GM12878 (cell line): ENCODE results near the gene MAP3K4. TPM values are rescaled to one million over a fixed set of nuclear protein-coding genes. Genes with fewer than 3 reads are reported as not detected.

ENCODE experiments used
- ATAC-seq: fragments of 200-7000 bp; cut with Tn5 transposase; 3 replicates; pipeline ENCODE4 v1.9.1; 2020; ENCODE audit warnings: mild to moderate bottlenecking, moderate library complexity
- BruUV-seq: library from RNA; stranded (reverse); fragments of 400-500 nt; replicated peaks from 2 replicates; lab custom pipeline; 2021; lab: Mats Ljungman, UMichigan
- CTCF ChIA-PET: fragments of 300-600 bp; sonication (Branson Sonifier 250); formaldehyde crosslinking; extraction: SDS; loops from one replicate; lab custom pipeline; 2021; ENCODE audit warnings: inconsistent platforms; lab: Yijun Ruan, JAX
- POLR2A ChIA-PET: fragments of 350-600 bp; formaldehyde crosslinking; extraction: SDS; loops from one replicate; lab custom pipeline; 2021; ENCODE audit warnings: inconsistent platforms; lab: Charles Lee
- RAD21 ChIA-PET: fragments of 300-600 bp; sonication (Branson Sonifier 250); formaldehyde crosslinking; loops from one replicate; lab custom pipeline; 2023; ENCODE audit warnings: antibody characterized with exemption; ENCODE audit not compliant: unreplicated experiment; lab: Charles Lee
- SMC1A ChIA-PET: fragments of 300-600 bp; sonication (Branson Sonifier 250); formaldehyde crosslinking; loops from one replicate; lab custom pipeline; 2023; ENCODE audit not compliant: unreplicated experiment, uncharacterized antibody; lab: Charles Lee
- DNase-seq: peaks from one replicate; pipeline ENCODE4 v3.0.0-alpha.2; 2011; ENCODE audit warnings: low read depth, low spot score
- FAIRE-seq: peaks from 3 replicates; lab custom pipeline; 2011; peaks lifted over from hg19 to GRCh38; lab: Jason Lieb, UNC
- H2AFZ ChIP-seq: 2 replicates; pipeline ENCODE4 v1.6.0; 2011; ENCODE audit warnings: low read depth, low read length, control low read depth; ENCODE audit not compliant: control insufficient read depth
- H3K27ac ChIP-seq: 2 replicates; pipeline ENCODE4 v1.5.1; 2011; ENCODE audit warnings: control low read depth; ENCODE audit not compliant: control insufficient read depth, insufficient read depth
- H3K27me3 ChIP-seq, 2 experiments: replicated peaks in 1 of 2; 2 replicates each; pipeline versions ENCODE4 v1.6.0 to v1.6.1; 2011; ENCODE audit warnings: low read length in 1 of 2; ENCODE audit not compliant: control insufficient read depth in 2 of 2, insufficient read depth in 2 of 2
- H3K36me3 ChIP-seq, 2 experiments: 2 replicates each; pipeline ENCODE4 v1.5.1; 2011; ENCODE audit warnings: low read length in 1 of 2; ENCODE audit not compliant: control insufficient read depth in 2 of 2, insufficient read depth in 2 of 2
- H3K4me1 ChIP-seq: 2 replicates; pipeline ENCODE4 v1.6.1; 2011; ENCODE audit warnings: mild to moderate bottlenecking, low read length, moderate library complexity, mixed read lengths; ENCODE audit not compliant: control insufficient read depth, insufficient read depth
- H3K4me2 ChIP-seq: 2 replicates; pipeline ENCODE4 v1.6.0; 2011; ENCODE audit warnings: control low read depth; ENCODE audit not compliant: control insufficient read depth, insufficient read depth
- H3K4me3 ChIP-seq: fragments of 200-600 bp; sonication (generic); 2 replicates; pipeline ENCODE4 v1.5.1; 2016
- H3K79me2 ChIP-seq: 2 replicates; pipeline ENCODE4 v1.6.0; 2011; ENCODE audit warnings: low read length; ENCODE audit not compliant: control insufficient read depth, insufficient read depth
- H3K9ac ChIP-seq: 2 replicates; pipeline ENCODE4 v1.8.0; 2011; ENCODE audit warnings: low read length, control low read depth, mixed read lengths; ENCODE audit not compliant: control insufficient read depth, insufficient read depth
- H3K9me3 ChIP-seq: replicated peaks from 3 replicates; pipeline ENCODE4 v1.5.1; 2011; ENCODE audit warnings: mild to moderate bottlenecking, low read length; ENCODE audit not compliant: control insufficient read depth, insufficient read depth
- H4K20me1 ChIP-seq: 2 replicates; pipeline ENCODE4 v1.6.0; 2011; ENCODE audit not compliant: control insufficient read depth, insufficient read depth
- GABPA ChIP-seq: IDR thresholded peaks from 2 replicates; pipeline ENCODE4 v1.6.1; 2014; ENCODE audit warnings: antibody characterized with exemption, low read depth, mild to moderate bottlenecking, inconsistent platforms
- GATAD2B ChIP-seq: fragments of 450-650 bp; conservative IDR thresholded peaks from 2 replicates; pipeline ENCODE4 v1.6.1; 2017; ENCODE audit warnings: low read depth, mild to moderate bottlenecking, moderate library complexity
- SUZ12 ChIP-seq: fragments of 200-600 bp; sonication (generic); IDR thresholded peaks from one replicate; pipeline ENCODE4 v1.6.1; 2018; ENCODE audit warnings: antibody characterized with exemption, mild to moderate bottlenecking; ENCODE audit not compliant: unreplicated experiment
- WGBS: methylation state at CpG from one replicate; pipeline ENCODE4 v1.1.6; 2016; ENCODE audit warnings: low lambda C conversion rate; ENCODE audit not compliant: insufficient replicate concordance, insufficient coverage; ENCODE audit errors: missing lambda C conversion rate; 5-methylcytosine and 5-hydroxymethylcytosine counted together
- in situ Hi-C: fragments of 300-500 bp; cut with MboI; formaldehyde crosslinking; loops from 9 replicates; pipeline ENCODE4 v1.14.3; 2018; ENCODE audit warnings: mixed read lengths
- intact Hi-C: fragments of 100-400 bp; cut with micrococcal nuclease; formaldehyde crosslinking; loops from one replicate; pipeline ENCODE4 v1.14.2; 2022; ENCODE audit not compliant: unreplicated experiment
- polyA plus RNA-seq, 11 experiments: library from polyadenylated mRNA; depleted of rRNA in 4 of 11; unstranded in 6 of 11; stranded (reverse) in 5 of 11; fragments of >200 nt; fragmentation: Nextera tagmentation in 4 of 11; fragmentation: Illumina TruSeq in 1 of 11; extraction: Ambion mirVana in 4 of 11; extraction: Trizol in 1 of 11; gene quantifications; 1 replicate in 1 of 11; 2 replicates in 10 of 11; pipeline versions ENCODE4 v1.2.1 to v1.2.3, GENCODE V29; 2011 to 2016; ENCODE audit warnings: inconsistent platforms in 2 of 11, missing spikeins in 2 of 11, low read depth in 1 of 11
- total RNA-seq, 4 experiments: library from RNA; depleted of rRNA in 3 of 4; stranded (reverse); fragments of >200 nt in 3 of 4; fragmentation: Illumina TruSeq in 1 of 4; extraction: Trizol in 1 of 4; gene quantifications; 2 replicates each; pipeline versions ENCODE4 v1.2.1 to v1.2.3, GENCODE V29; 2013 to 2021
- TF ChIP-seq, protein P1 (sequence below): fragments of 450-650 bp; IDR thresholded peaks from 2 replicates; pipeline ENCODE4 v1.6.1; 2017; ENCODE audit warnings: low read depth, mild to moderate bottlenecking, moderate library complexity
- TF ChIP-seq, protein P2 (sequence below): fragments of 450-650 bp; formaldehyde crosslinking; IDR thresholded peaks from 2 replicates; pipeline ENCODE4 v1.4.0; 2022; ENCODE audit warnings: mild to moderate bottlenecking, moderate library complexity
- TF ChIP-seq, protein P3 (sequence below): fragments of 450-650 bp; IDR thresholded peaks from 2 replicates; pipeline ENCODE4 v1.6.1; 2017; ENCODE audit warnings: mild to moderate bottlenecking
- TF ChIP-seq, protein P4 (sequence below): fragments of 450-650 bp; conservative IDR thresholded peaks from 2 replicates; pipeline ENCODE4 v1.6.1; 2017; ENCODE audit warnings: mild to moderate bottlenecking, moderate library complexity
- TF ChIP-seq, protein P5 (sequence below): fragments of 150-350 bp; IDR thresholded peaks from 2 replicates; pipeline ENCODE4 v1.6.1; 2014; ENCODE audit warnings: mild to moderate bottlenecking, low read depth, low read length

The MAP3K4 gene
- total and polyA plus RNA-seq, 10 of the 15 experiments (the other 5 are each of a cell fraction or from before 2014, with no cell fraction given) = 14.0 to 44.5 (median 23.1) TPM

DNA sequence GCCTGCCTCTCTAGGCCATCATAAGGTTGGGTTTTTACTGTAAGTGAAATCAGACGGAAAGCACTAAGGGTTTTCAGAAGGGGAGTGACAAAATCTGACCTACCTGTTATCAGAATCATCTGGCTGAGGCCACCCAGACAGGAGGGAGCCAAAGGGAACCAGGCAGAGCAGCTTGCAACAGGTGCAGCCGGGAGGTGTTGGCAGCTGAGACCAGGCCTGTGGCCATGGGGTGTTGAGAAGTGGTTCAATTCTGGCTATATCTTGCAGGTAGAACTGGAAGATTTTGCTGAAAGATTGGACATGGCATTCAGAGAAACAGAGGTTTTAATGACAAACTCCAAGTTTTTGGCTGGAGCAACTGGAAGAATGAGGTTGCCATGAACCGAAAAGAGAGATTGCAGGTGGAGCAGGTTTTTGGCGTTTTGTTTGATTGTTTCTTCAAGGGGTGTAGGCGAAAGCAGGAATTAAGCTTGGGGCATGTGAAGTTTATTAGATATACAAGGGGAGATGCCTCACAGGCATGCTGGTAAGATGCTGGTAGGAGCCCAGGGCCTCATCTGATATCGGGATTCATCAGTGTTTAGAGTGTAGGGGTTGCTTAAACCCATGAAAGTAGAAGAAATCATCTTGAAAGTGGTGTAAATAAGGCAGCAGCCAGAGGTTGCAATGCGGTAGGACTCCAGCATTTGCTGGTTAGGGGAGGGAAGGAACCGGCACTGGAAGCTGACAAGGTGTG lies 35.1 kb upstream of the MAP3K4 start (continued):
- TF ChIP-seq, protein P1, sequence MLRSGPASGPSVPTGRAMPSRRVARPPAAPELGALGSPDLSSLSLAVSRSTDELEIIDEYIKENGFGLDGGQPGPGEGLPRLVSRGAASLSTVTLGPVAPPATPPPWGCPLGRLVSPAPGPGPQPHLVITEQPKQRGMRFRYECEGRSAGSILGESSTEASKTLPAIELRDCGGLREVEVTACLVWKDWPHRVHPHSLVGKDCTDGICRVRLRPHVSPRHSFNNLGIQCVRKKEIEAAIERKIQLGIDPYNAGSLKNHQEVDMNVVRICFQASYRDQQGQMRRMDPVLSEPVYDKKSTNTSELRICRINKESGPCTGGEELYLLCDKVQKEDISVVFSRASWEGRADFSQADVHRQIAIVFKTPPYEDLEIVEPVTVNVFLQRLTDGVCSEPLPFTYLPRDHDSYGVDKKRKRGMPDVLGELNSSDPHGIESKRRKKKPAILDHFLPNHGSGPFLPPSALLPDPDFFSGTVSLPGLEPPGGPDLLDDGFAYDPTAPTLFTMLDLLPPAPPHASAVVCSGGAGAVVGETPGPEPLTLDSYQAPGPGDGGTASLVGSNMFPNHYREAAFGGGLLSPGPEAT = no peak

DNA sequence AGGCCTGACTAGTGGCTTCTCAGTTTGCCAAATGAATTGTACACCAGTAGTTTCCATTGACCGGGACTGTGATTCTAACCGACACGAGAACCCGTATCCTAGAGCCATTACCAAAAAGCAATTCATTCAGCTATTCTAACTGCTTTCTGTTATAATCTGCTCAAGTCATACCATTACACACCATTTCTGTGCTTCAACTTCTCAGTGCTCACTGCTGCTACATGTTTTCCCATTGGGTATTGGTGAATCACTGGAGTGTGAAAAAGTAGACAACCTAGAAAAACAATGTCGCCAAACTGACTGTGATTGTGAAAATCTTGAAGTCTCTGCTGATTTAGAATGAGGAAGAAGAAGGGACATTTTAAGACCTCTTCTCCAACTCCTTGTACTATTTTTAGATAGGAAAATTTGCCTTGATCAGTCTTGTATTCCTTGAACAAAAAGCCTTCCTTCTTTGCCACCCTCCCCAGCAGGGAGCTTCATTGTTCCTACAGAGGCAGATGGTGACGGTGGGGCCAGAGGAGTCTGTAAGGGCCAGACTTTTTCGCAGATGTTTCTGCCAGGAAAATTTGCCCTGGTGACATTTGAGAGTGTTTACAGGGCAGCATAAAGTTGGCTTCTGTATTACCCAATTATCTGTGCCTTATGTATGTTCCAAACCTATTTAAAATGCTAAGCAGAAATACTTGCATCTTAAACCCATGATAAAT lies 31.7 kb upstream of the MAP3K4 start:
- POLR2A ChIA-PET = no interaction called here
- no peaks in the 10 kb centered on the region for H3K4me1 ChIP-seq
- H4K20me1 ChIP-seq = no peaks in the 10 kb centered on the region
- no TSS peak for BruUV-seq
- H3K4me2 ChIP-seq = no peak overlapping the region
- H3K36me3 ChIP-seq = no peaks in the 10 kb centered on the region
- SMC1A ChIA-PET = interaction anchor here (0.9 kb wide), 1 partner anchor 146 kb away, joined by 3 read pairs; no protein-coding TSS in a partner anchor
- H3K27ac ChIP-seq = no peak overlapping the region
- no peak overlapping the region for H3K9ac ChIP-seq
- CTCF ChIA-PET = interaction anchor here (0.7 kb wide), 1 partner anchor 411 kb away, joined by 3 read pairs; no protein-coding TSS in a partner anchor
- RAD21 ChIA-PET = no interaction called here
- no peak overlapping the region for H3K4me3 ChIP-seq
- 57% methylated on average over 7 of the region's 7 CpGs for WGBS
- H3K79me2 ChIP-seq = no peaks in the 10 kb centered on the region
- no peaks in the 10 kb centered on the region; a peak in 1 of 4 replicates for H3K27me3 ChIP-seq
- no peak for ATAC-seq
- intact Hi-C loops (no loop called here), in situ Hi-C loops (no loop called here)
- no peak overlapping the region for H2AFZ ChIP-seq
- no peak for FAIRE-seq
- no peak for DNase-seq
- H3K9me3 ChIP-seq = no peaks in the 10 kb centered on the region
- TF ChIP-seq, protein P2, sequence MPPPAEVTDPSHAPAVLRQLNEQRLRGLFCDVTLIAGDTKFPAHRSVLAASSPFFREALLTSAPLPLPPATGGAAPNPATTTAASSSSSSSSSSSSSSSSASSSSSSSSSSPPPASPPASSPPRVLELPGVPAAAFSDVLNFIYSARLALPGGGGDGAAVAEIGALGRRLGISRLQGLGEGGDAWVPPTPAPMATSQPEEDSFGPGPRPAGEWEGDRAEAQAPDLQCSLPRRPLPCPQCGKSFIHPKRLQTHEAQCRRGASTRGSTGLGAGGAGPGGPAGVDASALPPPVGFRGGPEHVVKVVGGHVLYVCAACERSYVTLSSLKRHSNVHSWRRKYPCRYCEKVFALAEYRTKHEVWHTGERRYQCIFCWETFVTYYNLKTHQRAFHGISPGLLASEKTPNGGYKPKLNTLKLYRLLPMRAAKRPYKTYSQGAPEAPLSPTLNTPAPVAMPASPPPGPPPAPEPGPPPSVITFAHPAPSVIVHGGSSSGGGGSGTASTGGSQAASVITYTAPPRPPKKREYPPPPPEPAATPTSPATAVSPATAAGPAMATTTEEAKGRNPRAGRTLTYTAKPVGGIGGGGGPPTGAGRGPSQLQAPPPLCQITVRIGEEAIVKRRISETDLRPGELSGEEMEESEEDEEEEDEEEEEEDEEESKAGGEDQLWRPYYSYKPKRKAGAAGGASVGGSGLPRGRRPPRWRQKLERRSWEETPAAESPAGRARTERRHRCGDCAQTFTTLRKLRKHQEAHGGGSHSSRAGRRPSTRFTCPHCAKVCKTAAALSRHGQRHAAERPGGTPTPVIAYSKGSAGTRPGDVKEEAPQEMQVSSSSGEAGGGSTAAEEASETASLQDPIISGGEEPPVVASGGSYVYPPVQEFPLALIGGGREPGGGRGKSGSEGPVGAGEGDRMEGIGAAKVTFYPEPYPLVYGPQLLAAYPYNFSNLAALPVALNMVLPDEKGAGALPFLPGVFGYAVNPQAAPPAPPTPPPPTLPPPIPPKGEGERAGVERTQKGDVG (CRISPR knock-in tag) = no peak
- TF ChIP-seq, protein P3, sequence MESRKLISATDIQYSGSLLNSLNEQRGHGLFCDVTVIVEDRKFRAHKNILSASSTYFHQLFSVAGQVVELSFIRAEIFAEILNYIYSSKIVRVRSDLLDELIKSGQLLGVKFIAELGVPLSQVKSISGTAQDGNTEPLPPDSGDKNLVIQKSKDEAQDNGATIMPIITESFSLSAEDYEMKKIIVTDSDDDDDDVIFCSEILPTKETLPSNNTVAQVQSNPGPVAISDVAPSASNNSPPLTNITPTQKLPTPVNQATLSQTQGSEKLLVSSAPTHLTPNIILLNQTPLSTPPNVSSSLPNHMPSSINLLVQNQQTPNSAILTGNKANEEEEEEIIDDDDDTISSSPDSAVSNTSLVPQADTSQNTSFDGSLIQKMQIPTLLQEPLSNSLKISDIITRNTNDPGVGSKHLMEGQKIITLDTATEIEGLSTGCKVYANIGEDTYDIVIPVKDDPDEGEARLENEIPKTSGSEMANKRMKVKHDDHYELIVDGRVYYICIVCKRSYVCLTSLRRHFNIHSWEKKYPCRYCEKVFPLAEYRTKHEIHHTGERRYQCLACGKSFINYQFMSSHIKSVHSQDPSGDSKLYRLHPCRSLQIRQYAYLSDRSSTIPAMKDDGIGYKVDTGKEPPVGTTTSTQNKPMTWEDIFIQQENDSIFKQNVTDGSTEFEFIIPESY = no peak
- TF ChIP-seq, protein P4, sequence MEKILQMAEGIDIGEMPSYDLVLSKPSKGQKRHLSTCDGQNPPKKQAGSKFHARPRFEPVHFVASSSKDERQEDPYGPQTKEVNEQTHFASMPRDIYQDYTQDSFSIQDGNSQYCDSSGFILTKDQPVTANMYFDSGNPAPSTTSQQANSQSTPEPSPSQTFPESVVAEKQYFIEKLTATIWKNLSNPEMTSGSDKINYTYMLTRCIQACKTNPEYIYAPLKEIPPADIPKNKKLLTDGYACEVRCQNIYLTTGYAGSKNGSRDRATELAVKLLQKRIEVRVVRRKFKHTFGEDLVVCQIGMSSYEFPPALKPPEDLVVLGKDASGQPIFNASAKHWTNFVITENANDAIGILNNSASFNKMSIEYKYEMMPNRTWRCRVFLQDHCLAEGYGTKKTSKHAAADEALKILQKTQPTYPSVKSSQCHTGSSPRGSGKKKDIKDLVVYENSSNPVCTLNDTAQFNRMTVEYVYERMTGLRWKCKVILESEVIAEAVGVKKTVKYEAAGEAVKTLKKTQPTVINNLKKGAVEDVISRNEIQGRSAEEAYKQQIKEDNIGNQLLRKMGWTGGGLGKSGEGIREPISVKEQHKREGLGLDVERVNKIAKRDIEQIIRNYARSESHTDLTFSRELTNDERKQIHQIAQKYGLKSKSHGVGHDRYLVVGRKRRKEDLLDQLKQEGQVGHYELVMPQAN = no peak
- no peak for TF ChIP-seq GABPA
- TF ChIP-seq, protein P5, sequence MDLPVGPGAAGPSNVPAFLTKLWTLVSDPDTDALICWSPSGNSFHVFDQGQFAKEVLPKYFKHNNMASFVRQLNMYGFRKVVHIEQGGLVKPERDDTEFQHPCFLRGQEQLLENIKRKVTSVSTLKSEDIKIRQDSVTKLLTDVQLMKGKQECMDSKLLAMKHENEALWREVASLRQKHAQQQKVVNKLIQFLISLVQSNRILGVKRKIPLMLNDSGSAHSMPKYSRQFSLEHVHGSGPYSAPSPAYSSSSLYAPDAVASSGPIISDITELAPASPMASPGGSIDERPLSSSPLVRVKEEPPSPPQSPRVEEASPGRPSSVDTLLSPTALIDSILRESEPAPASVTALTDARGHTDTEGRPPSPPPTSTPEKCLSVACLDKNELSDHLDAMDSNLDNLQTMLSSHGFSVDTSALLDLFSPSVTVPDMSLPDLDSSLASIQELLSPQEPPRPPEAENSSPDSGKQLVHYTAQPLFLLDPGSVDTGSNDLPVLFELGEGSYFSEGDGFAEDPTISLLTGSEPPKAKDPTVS = no peak
- no peak for TF ChIP-seq GATAD2B
- no peak for TF ChIP-seq SUZ12
